ENCODE data around the gene DIP2C. TPM values are rescaled to one million over a fixed set of nuclear protein-coding genes. Genes with fewer than 3 reads are reported as not detected.

The DIP2C gene
- total RNA-seq, 1 experiment from 2014 or later = 1.6 TPM

DNA sequence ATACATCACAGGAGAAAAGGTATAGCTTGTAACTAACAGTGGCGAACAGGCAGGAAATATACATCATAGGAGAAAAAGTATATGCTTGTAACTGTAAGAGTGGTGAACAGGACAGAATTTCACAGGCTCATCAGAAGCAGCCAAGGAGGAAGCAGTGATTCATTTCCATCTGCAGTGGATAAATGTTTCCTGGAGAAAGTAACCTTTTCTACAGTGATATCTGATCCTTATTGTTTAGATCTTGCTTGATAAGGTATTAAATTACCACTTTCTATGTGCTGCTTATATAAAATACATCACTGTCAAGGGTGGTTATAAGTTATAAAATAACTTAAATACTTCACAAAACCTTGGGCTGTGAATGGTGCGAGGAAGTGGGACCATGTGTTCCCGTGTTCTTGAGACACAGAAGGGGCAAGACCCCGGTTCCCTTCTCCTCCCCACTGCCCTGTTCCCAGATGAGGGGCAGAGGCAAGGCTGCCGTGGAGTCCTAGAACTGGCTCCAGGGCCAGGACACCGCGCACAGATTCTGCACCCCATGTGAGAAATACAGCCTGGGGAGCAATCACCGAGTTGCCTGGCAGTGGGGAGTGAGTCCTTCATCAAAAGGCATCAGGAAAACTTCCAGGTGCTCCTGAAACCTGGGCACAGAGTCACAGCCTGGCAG, 135.2 kb downstream of the DIP2C start:
- DNase-seq (ENCODE audit: low spot score) = no peak

DNA sequence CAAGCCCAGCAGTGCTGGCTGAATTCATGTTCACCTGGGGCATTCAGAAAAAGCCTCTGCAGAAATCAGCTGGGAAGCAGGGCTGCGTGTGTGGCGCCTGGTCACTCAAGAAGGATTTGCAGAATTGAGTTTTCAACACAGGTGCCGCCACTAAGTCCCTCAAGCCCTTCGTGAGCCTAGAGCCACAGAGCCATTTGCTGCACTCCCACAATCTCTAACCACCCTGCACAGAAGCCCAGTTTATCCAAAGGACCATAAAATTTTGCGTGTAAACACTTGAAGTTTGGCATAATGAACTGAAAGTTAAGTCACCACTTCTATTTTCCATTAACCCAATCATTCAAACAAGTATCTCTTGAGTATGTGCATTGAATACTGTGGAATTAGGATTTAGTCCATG, 136.2 kb downstream of the DIP2C start:
- DNase-seq (ENCODE audit: low spot score) = no peak

DNA sequence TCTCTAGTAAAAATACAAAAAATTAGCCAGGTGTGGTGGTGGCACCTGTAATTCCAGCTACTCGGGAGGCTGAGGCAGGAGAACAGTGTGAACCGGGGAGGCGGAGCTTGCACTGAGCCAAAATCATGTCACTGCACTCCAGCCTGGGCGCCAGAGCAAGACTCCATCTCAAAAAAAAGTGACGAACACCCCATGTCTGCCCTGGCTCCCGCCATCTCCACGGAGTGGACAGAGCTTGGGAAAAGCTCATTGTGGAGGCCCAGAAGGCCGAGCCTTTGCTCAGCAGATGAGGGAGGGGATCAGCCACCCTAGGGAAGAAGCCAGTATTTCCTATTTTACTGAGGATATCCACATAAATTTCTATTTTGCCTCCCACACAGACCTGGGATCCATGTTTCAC, 136.8 kb downstream of the DIP2C start:
- no peak for DNase-seq (ENCODE audit: low spot score)

DNA sequence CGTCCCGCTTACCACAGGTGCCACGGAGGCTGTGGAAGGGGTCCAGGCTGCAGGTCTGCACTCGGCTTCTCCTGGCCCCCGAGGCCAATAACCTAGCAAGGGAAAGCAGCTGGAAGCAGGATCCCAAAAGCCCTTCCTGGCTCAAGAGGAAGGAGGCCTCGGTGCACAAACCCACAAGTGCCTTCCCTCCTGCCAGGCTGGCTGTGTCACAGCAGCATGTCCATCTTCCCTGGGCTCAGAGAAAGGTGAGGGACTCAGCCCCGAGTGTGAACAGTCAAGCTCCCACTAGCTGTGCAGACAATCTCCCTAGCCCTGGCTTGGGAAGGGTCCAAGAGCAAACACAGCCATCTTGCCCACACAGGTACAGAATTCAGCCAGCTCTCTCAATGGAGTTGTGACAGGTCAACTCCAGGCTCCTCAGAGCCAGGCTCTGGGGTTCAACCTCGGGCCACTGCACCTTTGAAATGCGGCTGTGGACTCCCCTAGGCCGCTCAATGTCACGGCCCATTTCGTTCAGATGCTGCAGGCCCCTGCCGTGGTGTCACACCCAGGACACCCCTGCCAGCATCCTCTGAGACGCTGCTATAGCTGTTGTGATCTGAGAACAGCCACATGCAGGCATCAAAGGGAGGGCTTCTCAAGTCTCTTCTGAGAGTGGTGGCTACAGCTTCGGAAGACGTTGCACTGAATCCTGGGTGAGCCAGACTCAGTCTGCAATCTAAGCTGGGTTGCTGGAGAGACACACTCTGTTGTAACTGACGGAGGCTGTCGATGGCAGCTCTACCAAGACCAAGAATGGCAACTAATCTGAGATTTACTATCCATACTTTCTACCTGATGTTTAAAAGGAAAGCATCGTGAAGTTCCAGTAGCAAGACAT, 137.9 kb downstream of the DIP2C start:
- DNase-seq (ENCODE audit: low spot score) = no peak

DNA sequence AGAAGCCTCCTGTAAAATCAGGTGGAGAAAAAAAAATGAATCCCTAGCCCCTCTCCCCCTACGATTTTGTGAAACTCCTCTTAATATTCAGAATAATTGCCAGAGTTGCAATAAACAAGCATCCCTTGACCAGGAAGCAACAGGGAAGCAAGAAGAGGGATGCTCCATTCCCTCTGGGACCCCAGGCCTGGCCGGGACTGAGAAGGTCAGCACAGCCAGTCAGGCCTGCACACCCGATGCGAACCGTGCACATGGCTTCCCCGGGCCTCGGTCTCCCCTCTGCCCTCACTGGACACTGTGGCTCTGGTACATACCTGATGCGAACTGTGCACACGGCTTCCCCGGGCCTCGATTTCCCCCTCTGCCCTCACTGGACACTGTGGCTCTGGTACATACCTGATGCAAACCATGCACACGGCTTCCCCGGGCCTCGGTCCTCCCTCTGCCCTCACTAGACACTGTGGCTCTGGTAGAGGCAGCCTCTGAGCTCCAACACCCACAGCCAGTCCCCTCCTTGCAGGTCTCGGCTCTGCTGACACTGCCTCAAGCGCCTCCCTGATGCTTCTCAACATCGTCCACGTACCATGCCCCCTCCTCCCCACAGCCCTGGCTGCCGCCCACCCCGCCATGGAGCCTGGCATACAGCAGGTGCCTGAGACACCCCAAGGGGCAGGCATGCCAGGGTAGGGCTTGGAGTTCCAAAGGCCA, 138.6 kb downstream of the DIP2C start:
- DNase-seq (ENCODE audit: low spot score) = no peak

DNA sequence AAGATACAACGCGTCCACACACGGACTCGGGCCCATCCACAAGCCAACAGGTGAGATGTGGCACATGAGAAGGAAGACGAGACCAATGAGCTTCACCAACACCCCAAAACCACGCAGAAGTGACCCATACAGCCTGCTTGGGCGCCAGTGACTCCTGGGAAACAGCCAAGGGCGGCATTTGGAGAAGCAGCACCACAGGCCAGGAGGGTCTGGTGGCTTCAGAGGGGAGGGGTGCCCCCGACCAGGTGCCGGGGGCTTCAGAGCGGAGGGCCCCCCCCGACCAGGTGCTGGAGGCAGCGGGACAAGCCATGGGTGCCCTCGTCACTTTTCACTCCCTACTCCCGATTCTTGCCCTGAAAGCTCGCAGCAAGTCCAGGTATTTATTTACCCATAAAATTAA, 140.1 kb downstream of the DIP2C start:
- no peak for DNase-seq (ENCODE audit: low spot score)

DNA sequence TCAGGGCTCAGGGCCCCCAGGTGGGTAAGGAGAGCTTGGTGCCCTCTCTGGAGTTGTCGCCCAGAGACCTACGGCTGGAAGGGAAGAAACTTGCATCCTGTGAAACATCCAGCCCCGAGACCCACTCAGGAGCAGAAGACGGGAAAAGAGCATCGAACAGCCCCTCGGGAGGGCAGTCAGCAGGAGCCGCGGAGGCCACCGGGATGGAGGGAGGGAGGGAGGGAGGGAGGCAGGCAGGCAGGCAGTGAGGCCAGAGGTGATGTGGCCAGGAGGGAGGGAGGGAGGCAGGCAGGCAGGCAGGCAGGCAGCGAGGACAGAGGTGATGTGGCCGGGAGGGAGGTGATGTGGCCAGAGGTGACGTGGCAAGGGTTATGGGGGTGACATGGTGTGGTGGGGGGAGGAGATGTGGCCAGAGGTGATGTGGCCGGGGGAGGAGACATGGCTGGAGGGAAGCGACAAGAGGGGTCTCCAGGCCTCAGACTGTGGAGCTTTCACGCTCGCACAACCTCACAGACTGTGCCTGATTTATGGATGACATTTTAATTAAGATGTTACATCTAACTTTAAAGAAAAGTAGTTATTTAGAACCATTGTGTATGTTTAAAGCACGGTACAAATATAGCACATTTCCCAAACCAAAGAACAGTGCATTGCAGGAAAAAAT, 141.1 kb downstream of the DIP2C start:
- no peak for DNase-seq (ENCODE audit: low spot score)

DNA sequence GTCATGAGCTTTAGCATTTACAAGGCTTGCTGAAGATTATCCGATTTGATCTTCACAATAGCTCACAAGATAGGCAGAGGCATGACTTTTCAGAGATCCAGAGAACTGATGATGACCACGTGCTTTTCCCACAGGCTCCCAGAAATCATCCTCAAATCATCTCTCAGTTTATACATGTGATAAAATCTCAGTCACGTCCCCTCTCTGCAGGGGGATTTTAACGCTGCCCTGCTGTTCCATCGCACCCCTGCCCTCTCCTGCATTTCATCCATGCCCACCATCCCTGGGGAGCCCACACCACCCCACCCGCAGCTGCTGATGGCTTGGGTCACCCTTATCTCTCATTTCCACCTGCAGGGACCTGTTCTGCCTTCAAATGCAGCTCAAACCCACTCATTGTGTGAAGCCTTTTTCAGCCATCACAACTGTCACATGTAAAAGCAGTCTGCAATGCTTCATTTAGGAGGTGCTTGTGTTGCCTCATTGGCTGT, 141.8 kb downstream of the DIP2C start:
- DNase-seq (ENCODE audit: low spot score) = no peak

DNA sequence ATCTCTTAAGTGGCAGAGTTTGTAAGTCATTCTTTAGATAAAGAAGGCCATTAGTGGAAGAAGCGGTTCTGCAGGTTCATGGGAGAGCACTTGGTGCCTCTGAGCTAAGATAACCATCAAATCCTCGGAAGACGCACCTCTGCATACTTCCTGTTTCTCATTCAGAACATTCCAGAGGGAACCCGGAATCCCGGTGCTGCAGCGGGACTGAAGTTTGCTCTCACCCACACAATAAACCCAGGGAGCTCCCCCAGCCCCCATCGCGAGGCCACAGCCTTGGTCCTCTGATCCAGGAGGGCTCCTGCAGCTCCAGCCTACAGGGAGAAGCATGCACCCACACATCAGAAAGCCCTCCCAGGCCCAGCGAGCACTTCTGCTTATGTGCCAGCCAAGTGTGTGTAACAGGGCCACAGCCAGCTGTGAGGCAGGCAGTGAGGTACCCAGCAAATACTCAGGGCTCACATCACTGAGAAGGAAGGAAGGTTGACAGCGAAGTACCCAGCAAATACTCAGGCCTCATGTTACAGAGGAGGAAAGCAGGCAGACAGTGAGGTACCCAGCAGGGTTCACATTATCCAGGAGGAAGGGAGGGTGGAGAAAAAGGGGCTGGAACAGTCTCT, 142.4 kb downstream of the DIP2C start:
- peak; percentile 89 for DNase-seq (ENCODE audit: low spot score)

DNA sequence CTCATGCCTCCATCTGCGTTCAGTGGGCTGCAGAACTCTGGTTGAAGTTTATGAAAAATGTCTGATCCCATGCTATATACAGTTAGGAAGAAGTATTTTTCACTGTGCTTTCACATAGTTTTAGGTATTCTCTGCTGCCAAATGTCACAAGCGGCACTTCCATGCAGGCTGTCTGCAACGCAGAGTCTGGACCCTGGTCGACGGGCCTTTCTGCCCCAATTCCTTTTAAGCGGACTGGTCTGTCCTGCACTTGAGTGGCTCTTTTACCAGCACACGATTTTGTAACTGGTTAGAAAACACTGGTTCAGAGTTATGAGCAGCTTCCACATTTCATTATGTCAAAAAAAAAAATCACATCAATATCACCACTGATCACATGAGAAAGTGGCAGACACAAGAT, 143.0 kb downstream of the DIP2C start:
- DNase-seq (ENCODE audit: low spot score) = no peak

DNA sequence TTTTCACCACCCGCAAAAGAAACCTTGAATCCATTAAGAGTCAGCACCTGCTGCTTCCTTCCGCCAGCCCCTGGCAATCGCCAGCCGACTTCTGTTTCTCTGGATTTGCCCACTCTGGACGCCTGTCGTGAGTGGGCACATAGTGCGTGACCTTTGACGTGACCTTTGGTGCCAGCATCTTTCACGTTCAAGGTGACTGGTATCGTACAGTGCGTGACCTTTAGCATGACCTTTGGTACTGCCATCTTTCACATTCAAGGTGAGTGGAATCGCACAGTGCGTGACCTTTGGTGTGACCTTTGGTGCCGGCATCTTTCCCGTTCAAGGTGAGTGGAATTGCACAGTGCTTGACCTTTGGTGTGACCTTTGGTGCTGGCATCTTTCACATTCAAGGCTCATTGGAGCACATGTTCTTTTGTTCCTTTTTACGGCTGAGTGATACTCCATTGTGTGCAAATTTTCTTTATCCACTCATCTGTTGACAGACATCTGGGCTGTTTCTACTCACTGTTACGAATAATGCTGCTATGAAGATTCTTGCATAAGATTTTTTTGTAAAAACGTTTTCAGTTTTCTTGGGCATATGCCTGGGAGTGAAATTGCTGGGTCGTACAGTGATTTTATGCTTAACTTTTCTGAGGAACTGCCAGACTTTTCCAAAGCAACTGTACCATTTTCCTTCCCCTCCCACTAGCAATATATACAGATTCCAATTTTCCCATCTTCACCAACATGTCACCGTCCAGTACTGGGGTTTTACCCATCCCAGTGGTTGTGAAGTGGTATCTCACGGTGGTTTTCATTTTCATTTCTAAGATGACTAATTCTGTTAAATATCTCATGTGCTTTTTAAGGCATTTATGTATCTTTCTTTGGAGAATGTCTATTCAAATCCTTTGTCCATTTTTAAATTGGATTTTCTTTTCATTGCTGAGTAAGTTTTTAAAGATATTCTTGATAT, 145.3 kb downstream of the DIP2C start:
- DNase-seq (ENCODE audit: low spot score) = no peak

DNA sequence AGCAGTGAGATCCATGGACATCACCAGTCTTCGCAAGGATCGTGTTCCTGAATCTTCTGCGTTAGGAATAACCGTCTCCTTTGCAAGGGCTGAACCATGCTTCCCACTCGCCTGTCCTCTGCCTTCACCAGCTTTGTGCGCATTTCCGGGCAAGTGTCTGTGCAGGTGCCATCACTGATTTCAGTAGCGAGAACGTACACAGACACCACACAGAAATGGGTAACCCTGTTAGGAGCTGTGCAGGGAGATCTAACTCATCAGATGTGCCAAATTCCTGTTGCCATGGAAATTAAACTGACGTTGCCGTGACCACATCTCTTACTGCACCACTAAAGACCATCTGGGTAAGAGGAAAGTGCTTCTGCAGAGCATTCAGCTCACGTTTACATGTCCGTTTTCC, 146.3 kb downstream of the DIP2C start:
- DNase-seq (ENCODE audit: low spot score) = no peak

DNA sequence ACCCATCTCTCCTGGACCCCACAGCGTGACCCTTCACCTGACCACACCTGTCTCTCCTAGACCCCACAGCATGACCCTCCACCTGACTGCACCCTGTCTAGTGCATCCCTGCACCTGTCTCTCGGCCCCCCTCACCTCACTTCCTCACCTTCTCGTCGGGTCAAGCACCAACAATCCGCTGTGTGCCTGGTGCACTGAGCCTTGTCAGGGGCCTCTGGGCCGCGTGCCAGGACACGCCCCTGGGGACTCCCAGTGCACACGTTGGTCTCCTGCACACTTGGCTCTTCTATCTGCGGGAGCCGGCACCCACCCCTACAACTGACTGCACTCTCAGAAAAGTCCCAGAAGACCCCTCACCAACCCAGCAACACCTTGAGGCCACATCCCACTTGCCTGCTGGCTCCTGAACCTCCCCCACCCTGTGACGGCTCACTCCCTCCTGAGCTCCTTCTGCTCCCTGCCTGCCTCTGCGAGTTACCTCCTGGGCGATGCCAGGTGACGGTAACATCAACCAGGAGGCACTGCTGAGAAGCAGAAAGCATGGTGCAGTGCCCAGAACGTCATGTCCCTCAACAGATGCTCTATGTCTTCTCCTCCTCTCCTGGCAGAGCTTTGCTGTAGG, 147.6 kb downstream of the DIP2C start:
- DNase-seq (ENCODE audit: low spot score) = no peak

DNA sequence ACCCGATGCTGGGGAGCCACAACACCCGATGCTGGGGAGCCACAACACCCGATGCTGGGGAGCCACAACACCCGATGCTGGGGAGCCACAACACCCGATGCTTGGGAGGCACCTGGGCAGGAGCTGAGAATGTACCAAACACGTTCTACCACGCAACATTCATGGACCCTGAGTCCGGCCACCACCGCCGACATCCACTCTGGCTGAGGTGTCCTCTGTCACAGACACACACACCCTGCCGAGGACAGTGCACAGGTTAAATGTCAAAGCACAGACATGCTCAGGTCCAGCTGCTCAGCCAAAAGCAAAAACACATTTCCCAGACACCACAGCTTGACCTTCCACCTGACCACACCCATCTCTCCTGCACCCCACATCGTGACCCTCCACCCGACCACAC, 148.4 kb downstream of the DIP2C start:
- DNase-seq (ENCODE audit: low spot score) = no peak

DNA sequence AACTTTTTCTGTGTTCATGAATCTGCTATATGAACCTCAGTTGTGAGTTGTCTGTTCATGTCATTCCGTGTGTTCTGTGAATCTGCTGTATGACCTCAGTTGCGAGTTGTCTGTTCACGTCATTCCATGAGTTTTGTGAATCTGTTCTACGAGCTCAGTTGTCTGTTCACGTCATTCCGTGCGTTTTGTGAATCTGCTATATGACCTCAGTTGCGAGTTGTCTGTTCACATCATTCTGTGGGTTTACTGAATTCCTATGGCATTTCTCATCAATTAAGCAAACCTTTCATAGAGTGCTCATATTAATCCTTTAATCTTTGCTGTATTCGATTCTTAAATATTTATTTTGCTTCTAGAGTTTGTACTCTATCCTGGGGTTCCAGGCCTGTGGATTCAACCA, 150.6 kb downstream of the DIP2C start:
- DNase-seq (ENCODE audit: low spot score) = no peak

DNA sequence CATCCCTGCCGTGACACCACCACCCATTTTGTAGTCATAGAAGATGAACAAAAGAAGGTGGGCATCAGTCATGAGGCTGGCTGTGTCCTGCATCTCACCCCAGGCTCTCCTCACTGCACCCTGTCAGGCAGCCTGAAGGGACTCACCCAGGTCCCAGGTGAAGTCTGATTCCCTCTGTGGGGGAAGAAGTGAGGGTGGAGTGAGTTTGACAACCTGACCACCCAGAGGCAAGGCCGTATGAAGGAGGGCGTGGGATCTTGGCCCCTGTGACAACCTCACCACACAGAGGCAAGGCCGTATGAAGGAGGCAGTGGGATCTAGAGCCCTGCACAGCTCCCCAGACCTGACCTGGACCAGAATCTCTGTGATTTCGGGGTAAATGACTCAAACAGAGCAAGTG, 152.5 kb downstream of the DIP2C start:
- no peak for DNase-seq (ENCODE audit: low spot score)

DNA sequence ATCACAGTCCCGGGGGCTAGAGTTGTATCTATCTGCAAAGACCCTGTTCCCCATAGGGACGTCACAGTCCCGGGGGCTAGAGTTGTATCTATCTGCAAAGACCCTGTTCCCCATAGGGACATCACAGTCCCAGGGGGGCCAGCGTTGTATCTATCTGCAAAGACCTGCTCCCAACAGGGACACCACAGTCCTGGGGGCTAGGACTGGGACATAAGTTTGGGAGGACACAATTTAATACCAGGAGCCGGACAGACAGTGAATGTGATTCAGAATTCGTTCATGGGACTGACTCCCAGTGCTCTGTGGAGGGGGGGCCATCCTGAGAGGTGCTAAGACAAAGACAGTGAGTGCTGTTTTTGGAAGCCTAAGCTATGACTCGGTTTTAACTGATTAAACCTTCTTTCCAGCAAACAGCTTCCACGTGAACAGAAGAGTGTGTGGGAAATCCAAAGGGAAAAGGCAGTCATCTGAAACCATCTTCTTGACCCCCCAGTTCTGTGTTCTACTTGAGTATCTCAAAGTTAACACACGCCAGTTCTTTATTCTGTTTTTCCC, 153.0 kb downstream of the DIP2C start:
- DNase-seq (ENCODE audit: low spot score) = no peak

DNA sequence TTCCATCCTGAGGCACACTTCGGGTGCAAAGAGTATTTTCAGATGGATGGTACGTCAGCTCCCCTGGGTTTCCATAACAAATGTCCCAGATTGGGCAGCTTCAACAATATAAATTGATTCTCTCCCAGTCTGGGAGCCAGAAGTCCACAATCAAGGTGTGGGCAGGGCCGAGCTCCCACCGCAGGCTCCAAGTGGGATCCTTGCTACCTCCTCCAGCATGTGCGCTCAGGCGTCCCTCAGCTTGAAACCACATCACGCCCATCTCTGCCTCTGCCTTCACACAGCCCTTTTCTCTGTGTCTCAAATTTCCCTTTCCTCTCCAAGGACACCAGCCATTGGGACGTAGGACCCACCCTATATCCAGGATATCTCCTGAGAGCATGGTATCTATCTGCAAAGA, 153.5 kb downstream of the DIP2C start:
- DNase-seq (ENCODE audit: low spot score) = no peak

DNA sequence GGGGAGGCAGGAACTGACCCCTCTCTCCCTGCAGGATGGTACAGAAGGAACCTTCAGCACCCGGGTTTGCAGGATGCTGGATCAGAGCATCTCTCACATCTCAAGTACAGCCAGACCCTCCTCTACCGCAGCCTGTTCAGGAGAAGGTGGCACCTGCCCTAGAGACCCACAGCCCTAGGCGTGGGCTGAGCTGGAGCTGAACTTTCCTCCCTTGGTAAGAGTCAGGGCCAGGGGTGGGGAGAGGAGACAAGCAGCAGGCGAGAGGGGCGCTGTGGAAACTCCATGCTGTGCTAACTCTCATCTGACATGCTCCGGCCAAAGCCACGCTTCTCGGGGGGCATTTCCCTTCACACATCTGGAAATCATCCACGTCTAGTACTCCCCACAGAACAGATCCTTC, 154.4 kb downstream of the DIP2C start:
- no peak for DNase-seq (ENCODE audit: low spot score)

Data from HT-29 (cell line).